ENCODE results near the gene PTPRJ. TPM values are rescaled to one million over a fixed set of nuclear protein-coding genes. Genes with fewer than 3 reads are reported as not detected.

PTPRJ gene
- total RNA-seq, 2 donors from 2014 or later = 26.5 to 37.4 TPM

- Histone ChIP-seq H3K9me3 (ENCODE audit: control insufficient read depth, low read length) (no peaks in the 10 kb centered on the region), H3K9ac (ENCODE audit: extremely low read depth, low read length, poor library complexity, severe bottlenecking) (no peak overlapping the region), H3K27me3 (ENCODE audit: control insufficient read depth, insufficient read depth, low read length, poor library complexity, severe bottlenecking) (no peaks in the 10 kb centered on the region), H3K36me3 (ENCODE audit: control insufficient read depth, insufficient read depth, low read length) (no peaks in the 10 kb centered on the region), H3K4me1 (ENCODE audit: control insufficient read depth, insufficient read depth, low read length) (peaks cover 6% of the 10 kb centered on the region), H3K27ac (ENCODE audit: low read depth, low read length) (no peak overlapping the region), H3K4me3 (ENCODE audit: low read length) (no peak overlapping the region)
- WGBS, 2 experiments (ENCODE audit: insufficient coverage in 1 of 2, insufficient read length in 1 of 2) = 95 to 97% methylated on average over 9 of the region's 9 CpGs
- no peak for DNase-seq
- Mint-ChIP-seq H3K27ac (no peak overlapping the region), H3K27me3 (ENCODE audit: insufficient read depth) (no peaks in the 10 kb centered on the region), H3K4me1 (peaks cover 45% of the 10 kb centered on the region), H3K36me3 (ENCODE audit: low read depth) (peaks cover 5% of the 10 kb centered on the region), H3K4me3 (no peak overlapping the region), H3K9me3 (no peaks in the 10 kb centered on the region)
- TF ChIP-seq CTCF (conservative IDR thresholded peaks at IDR 0.05) = peak; percentile 24
Measured at GRCh38 chr11:48025293-48025983, 45.1 kb downstream of the PTPRJ start.

GRCh38 chr11:48025984-48026340 lies 45.6 kb downstream of the PTPRJ start:
- no peak overlapping the region for H3K27ac Mint-ChIP-seq
- H3K4me3 Mint-ChIP-seq = no peak overlapping the region
- no peak for DNase-seq
- H3K27ac ChIP-seq (ENCODE audit: low read depth, low read length) = no peak overlapping the region
- H3K4me1 ChIP-seq (ENCODE audit: control insufficient read depth, insufficient read depth, low read length) = peaks cover 6% of the 10 kb centered on the region
- TF ChIP-seq CTCF (conservative IDR thresholded peaks at IDR 0.05) = no peak
- no peaks in the 10 kb centered on the region for H3K27me3 Mint-ChIP-seq (ENCODE audit: insufficient read depth)
- WGBS, 2 experiments (ENCODE audit: insufficient coverage in 1 of 2, insufficient read length in 1 of 2) = 80 to 92% methylated on average over 1 to 3 of the region's 3 CpGs
- H3K9me3 ChIP-seq (ENCODE audit: control insufficient read depth, low read length) = no peaks in the 10 kb centered on the region
- no peaks in the 10 kb centered on the region for H3K36me3 ChIP-seq (ENCODE audit: control insufficient read depth, insufficient read depth, low read length)
- no peaks in the 10 kb centered on the region for H3K27me3 ChIP-seq (ENCODE audit: control insufficient read depth, insufficient read depth, low read length, poor library complexity, severe bottlenecking)
- H3K4me1 Mint-ChIP-seq = peaks cover 45% of the 10 kb centered on the region
- H3K36me3 Mint-ChIP-seq (ENCODE audit: low read depth) = peaks cover 5% of the 10 kb centered on the region
- no peaks in the 10 kb centered on the region for H3K9me3 Mint-ChIP-seq
- no peak overlapping the region for H3K4me3 ChIP-seq (ENCODE audit: low read length)
- no peak overlapping the region for H3K9ac ChIP-seq (ENCODE audit: extremely low read depth, low read length, poor library complexity, severe bottlenecking)

- Histone ChIP-seq H3K4me3 (ENCODE audit: low read length) (no peak overlapping the region), H3K36me3 (ENCODE audit: control insufficient read depth, insufficient read depth, low read length) (no peaks in the 10 kb centered on the region), H3K4me1 (ENCODE audit: control insufficient read depth, insufficient read depth, low read length) (peaks cover 13% of the 10 kb centered on the region), H3K27ac (ENCODE audit: low read depth, low read length) (no peak overlapping the region), H3K27me3 (ENCODE audit: control insufficient read depth, insufficient read depth, low read length, poor library complexity, severe bottlenecking) (no peaks in the 10 kb centered on the region), H3K9me3 (ENCODE audit: control insufficient read depth, low read length) (no peaks in the 10 kb centered on the region), H3K9ac (ENCODE audit: extremely low read depth, low read length, poor library complexity, severe bottlenecking) (no peak overlapping the region)
- Mint-ChIP-seq H3K4me3 (no peak overlapping the region), H3K27me3 (ENCODE audit: insufficient read depth) (no peaks in the 10 kb centered on the region), H3K9me3 (no peaks in the 10 kb centered on the region), H3K4me1 (peaks cover 57% of the 10 kb centered on the region), H3K27ac (no peak overlapping the region), H3K36me3 (ENCODE audit: low read depth) (peaks cover 5% of the 10 kb centered on the region)
- no peak for DNase-seq
- 85 to 100% methylated on average over 1 to 5 of the region's 6 CpGs for WGBS, 2 experiments (ENCODE audit: insufficient coverage in 1 of 2, insufficient read length in 1 of 2)
- TF ChIP-seq CTCF (conservative IDR thresholded peaks at IDR 0.05) = no peak
Measured at GRCh38 chr11:48028914-48029680, 48.7 kb downstream of the PTPRJ start.

Measured in endodermal cell (in vitro differentiated cells).